ENCODE measurements around the gene ERC2. TPM values are rescaled to one million over a fixed set of nuclear protein-coding genes. Genes with fewer than 3 reads are reported as not detected.

Gene ERC2
- total and polyA plus RNA-seq, 9 donors = 1.2 to 9.4 (median 5.4) TPM

DNA sequence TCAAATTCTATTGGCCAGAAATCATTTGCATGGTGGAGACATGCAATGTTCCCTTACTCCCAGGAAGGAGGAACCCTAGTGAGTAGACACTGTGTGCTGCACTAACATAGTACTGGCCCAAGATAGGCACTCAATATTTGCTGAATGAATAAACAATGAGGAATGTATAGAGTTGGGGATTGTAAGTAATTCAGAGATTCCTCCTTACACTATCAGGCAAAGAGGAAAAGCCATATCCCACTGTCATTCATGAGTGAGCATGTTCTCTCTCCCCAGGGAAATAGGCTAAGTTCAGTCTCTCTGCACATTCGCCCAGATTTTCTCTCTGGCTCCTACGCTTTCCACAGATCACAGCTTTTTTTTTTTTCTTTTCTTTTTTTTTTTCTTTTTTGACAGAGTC lies 826.3 kb downstream of the ERC2 start:
- TF ChIP-seq EP300 (IDR thresholded peaks at IDR 0.05) = no peak
- Histone ChIP-seq H3K36me3 (no peaks in the 10 kb centered on the region), H3K9me3 (no peaks in the 10 kb centered on the region), H3K27ac (no peak overlapping the region), H3K4me1 (ENCODE audit: insufficient read depth) (no peaks in the 10 kb centered on the region), H3K4me3 (no peak overlapping the region), H3K27me3 (no peaks in the 10 kb centered on the region)
- intact Hi-C loops (cut with DNase I) = no loop called here
- WGBS, 3 donors = 78 to 86% (median 85%) methylated on average over 2 of the region's 2 CpGs
- no peak for DNase-seq

DNA sequence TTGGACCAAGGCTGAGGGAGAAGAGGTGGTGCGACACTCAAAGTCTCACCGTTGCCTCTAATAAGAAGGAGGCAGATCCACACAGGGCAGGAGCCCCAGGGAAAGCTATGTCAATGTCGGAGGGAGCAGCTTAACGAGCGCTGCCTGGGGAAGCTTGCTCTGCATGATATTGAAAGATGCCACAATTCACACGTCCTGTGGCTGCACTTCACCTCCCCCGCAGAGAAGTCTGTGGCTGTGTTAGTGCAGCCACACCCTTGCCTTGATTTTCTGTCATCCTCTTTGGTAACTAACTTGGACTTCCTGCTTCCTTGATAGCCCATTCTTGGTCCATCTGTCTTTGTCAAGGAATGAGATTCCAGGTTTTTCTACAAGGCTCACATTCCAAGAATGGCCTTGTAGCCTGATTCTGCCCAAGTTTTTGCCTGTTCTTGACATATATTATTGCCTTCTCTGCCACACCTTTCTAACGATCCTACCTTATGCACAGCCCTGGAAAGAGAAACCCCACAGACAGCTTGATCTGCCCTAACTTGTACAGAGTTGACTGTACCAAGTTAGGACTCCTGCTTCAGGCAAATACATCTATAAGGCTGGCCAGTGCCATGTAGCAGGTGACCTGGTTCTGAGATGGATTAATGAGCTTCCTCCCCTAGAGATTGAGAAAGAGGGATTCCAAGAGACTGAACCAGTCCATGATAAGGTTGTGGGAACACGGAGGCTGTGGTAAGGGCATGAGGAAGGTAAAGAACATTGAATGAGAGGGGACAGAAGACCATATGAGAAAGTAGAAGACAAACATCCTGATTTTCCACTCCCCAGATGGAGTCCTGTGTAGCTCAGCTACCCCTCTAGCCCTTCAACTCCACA lies 828.1 kb downstream of the ERC2 start:
- Histone ChIP-seq H3K27me3 (no peaks in the 10 kb centered on the region), H3K27ac (no peak overlapping the region), H3K36me3 (no peaks in the 10 kb centered on the region), H3K4me3 (no peak overlapping the region), H3K9me3 (no peaks in the 10 kb centered on the region), H3K4me1 (ENCODE audit: insufficient read depth) (no peaks in the 10 kb centered on the region)
- intact Hi-C loops (cut with DNase I) = no loop called here
- 74 to 78% (median 77%) methylated on average over 9 of the region's 9 CpGs for WGBS, 3 donors
- DNase-seq = no peak
- TF ChIP-seq, protein P1, sequence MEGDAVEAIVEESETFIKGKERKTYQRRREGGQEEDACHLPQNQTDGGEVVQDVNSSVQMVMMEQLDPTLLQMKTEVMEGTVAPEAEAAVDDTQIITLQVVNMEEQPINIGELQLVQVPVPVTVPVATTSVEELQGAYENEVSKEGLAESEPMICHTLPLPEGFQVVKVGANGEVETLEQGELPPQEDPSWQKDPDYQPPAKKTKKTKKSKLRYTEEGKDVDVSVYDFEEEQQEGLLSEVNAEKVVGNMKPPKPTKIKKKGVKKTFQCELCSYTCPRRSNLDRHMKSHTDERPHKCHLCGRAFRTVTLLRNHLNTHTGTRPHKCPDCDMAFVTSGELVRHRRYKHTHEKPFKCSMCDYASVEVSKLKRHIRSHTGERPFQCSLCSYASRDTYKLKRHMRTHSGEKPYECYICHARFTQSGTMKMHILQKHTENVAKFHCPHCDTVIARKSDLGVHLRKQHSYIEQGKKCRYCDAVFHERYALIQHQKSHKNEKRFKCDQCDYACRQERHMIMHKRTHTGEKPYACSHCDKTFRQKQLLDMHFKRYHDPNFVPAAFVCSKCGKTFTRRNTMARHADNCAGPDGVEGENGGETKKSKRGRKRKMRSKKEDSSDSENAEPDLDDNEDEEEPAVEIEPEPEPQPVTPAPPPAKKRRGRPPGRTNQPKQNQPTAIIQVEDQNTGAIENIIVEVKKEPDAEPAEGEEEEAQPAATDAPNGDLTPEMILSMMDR (IDR thresholded peaks at IDR 0.05) = no peak
- TF ChIP-seq EP300 (IDR thresholded peaks at IDR 0.05) (no peak), POLR2A (IDR thresholded peaks at IDR 0.05) (no peak)

DNA sequence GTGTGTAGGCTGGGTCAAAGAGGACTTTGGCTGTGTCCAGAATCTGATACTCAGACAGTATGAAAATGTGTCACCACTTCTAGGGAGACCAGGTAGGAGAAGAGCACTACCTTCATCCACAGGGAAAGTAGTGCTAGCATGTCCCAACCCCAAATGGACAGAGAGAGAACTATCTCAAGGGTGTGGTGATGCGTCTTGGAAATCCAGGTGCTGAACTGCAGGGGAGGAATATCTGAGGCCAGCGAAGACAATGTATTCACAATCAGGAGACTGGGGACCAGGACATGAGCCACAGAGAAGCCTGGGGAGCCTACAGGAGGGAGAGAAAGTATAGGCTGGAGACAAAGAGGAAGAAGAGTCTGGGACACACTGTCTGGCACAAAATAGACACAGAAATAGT lies 829.1 kb downstream of the ERC2 start:
- no peaks in the 10 kb centered on the region for H3K4me1 ChIP-seq (ENCODE audit: insufficient read depth)
- no peak for DNase-seq
- intact Hi-C loops (cut with DNase I) = no loop called here
- no peak for TF ChIP-seq EP300 (IDR thresholded peaks at IDR 0.05)
- TF ChIP-seq, protein P1 (IDR thresholded peaks at IDR 0.05) = no peak
- TF ChIP-seq POLR2A (IDR thresholded peaks at IDR 0.05) = no peak
- no peak overlapping the region for H3K4me3 ChIP-seq
- no peaks in the 10 kb centered on the region for H3K9me3 ChIP-seq
- no peaks in the 10 kb centered on the region for H3K27me3 ChIP-seq
- no peaks in the 10 kb centered on the region for H3K36me3 ChIP-seq
- WGBS, 3 donors = 93 to 99% (median 94%) methylated on average over 2 of the region's 2 CpGs
- H3K27ac ChIP-seq = no peak overlapping the region

DNA sequence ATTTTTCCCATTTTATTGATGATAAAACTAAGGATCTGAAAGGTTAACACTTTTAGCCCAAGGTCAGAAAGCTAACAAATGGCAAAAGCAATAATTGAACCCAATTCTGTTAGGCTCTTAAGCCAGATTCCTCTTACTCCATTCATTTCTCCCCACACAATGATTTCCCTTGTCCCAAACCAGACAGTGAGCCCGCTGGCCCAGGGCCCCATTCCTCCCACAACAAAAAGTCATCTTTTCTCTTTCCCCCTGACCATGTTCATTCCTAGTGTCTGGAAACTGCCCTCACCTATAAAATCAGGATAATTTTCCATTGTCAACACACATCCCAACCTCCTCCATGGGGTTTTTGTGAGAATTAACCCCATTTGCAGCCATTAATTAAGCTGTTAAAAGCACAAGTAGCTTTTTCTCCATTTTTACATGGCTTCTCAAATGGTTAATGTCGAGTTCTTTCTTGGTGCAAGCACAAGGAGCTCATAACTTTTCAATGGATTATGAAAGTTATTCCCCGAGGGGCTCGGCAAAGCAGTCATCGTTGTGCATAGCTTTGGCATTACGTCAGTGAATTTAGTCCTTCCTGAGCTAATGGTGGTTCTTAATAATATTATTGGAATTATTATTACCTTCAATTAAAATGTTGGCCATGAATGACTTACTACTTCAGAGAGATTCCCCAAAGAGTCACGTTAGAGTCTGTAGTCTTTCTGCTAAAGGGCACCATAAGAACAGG lies 830.2 kb downstream of the ERC2 start:
- H3K27me3 ChIP-seq = no peaks in the 10 kb centered on the region
- WGBS, 3 donors = 84 to 92% (median 84%) methylated on average over 7 of the region's 7 CpGs
- H3K4me3 ChIP-seq = no peak overlapping the region
- H3K9me3 ChIP-seq = no peaks in the 10 kb centered on the region
- TF ChIP-seq, protein P1 (IDR thresholded peaks at IDR 0.05) = no peak
- no peak for TF ChIP-seq POLR2A (IDR thresholded peaks at IDR 0.05)
- no peak for TF ChIP-seq EP300 (IDR thresholded peaks at IDR 0.05)
- no peaks in the 10 kb centered on the region for H3K4me1 ChIP-seq (ENCODE audit: insufficient read depth)
- H3K27ac ChIP-seq = no peak overlapping the region
- H3K36me3 ChIP-seq = no peaks in the 10 kb centered on the region
- intact Hi-C loops (cut with DNase I) = no loop called here
- no peak for DNase-seq

Measured in ovary (tissue), 9 donors.